GM12892 (cell line): ENCODE measurements around the gene BEND6.
"Not testable (repeated sequence)": the region's sequence is repeated elsewhere in the genome, so short reads cannot be mapped to it uniquely, and the experiment has no call there.

ENCODE experiments used
- POLR2A ChIP-seq: IDR thresholded peaks from 2 replicates; pipeline ENCODE4 v1.6.1; 2011; ENCODE audit warnings: low read depth, low read length, control low read depth
- POLR2AphosphoS5 ChIP-seq: IDR thresholded peaks from 2 replicates; pipeline ENCODE4 v1.6.1; 2011; ENCODE audit warnings: low read depth, low read length, control low read depth
- TAF1 ChIP-seq: IDR thresholded peaks from 2 replicates; pipeline ENCODE4 v1.6.1; 2011; ENCODE audit warnings: low read depth, mild to moderate bottlenecking, control low read depth, low read length, borderline replicate concordance

DNA sequence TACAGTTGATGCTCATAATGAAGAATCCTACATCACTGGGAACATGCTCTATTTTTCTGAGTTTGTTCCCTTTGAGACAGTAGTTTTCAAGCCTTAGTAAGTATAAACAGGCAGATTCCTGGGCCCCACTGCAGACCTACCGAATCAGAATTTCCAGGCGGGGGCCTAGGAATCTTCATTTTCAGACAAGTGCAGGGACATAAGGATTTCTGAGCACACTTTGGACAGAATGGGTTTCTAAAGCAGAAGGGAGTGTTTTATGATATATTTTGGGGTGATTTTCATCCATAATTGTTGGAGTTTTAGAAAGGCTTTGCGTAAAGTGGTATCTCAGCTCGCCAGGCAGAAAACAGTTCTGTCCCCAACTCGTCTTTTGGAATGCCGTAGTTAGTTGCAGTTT is 93.0 kb downstream of the BEND6 start:
- not testable (repeated sequence) for TF ChIP-seq POLR2AphosphoS5, TAF1, POLR2A
